DMS 273 (cell line): ENCODE data around the gene PRDM8.

ENCODE experiments used
- DNase-seq: peaks from one replicate; lab custom pipeline; 2025; ENCODE audit not compliant: unreplicated experiment; lab: John Stamatoyannopoulos, UW

Gene PRDM8

DNA sequence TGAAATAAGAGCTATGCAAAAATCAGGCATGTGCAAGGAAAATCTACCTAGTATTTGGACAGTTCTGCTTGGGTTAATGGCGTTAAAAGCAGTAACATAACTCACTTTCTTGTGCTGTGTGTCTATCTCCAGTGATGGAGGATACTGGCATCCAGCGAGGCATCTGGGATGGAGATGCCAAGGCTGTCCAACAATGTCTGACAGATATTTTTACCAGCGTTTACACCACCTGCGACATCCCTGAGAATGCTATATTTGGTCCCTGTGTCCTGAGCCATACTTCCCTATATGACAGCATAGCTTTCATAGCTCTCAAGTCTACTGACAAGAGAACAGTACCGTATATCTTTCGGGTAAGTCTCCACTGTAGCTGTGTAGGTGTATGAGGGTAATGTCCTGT, 2.6 kb downstream of the PRDM8 start:
- DNase-seq, result no peak

DNA sequence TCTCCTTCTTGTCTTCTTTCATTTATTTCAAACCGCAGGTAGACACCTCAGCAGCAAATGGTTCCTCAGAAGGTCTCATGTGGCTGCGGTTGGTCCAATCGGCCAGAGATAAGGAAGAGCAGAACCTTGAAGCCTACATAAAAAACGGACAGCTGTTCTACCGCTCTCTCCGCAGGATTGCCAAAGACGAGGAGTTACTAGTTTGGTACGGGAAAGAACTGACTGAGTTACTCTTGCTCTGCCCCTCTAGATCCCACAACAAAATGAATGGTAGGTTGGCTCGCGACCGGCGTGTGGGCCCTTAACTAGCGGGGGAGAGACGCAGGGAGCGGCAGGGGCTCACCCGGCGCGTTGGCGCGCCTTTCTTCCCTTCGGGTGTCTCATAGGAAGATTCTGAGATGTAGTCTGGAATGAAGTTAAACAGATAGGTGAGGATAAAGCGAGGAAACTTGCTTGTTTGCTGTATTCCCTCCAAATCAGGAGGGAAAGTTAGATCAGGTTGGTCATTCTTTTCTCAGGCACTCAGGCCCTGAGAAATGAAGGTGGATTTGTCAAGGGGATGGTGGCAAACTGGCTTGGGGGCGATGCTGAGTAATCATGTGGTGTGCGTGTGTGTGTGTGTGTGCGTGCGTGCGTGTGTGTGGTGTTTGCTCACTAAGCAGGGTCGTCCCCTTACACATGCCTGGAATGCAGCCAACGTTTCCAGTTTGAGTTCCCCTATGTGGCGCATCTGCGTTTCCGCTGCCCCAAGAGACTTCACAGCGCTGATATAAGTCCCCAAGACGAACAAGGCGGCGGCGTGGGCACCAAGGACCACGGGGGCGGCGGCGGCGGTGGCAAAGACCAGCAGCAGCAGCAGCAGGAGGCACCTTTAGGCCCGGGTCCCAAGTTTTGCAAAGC, 4.2 kb downstream of the PRDM8 start:
- peak; percentile 64 for DNase-seq

GRCh38 chr4:80202190-80202711, 4.9 kb downstream of the PRDM8 start:
- peak; percentile 77 for DNase-seq

- peak; percentile 60 for DNase-seq
Observed at GRCh38 chr4:80202741-80203553, 5.6 kb downstream of the PRDM8 start.

DNA sequence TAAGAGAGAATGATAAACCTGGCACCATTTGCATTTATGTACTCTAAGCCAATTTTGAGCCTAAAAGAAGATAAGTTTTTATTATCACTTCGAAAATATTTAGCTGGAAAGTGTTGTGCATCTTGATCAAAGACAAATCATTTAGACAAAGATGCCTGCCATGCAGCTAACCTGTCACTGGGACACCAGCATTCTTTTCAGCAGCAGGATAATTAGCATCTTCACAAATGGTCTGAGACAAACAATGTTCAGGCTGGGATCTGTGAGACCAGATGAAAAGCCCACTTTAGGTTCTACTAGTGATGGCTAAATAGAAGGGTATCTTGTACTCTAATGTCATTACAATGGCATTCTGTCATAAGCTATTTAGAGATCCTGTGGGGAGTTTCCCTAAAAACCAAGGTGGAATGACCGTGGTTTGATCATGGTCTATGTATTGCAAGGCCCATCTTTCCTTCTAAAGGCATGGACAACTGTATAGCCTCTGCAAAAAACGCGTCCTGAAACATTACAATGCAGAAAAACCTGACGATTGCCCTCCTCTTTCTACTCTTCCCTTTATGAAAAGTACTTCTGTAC, 7.2 kb downstream of the PRDM8 start:
- DNase-seq, result no peak

DNA sequence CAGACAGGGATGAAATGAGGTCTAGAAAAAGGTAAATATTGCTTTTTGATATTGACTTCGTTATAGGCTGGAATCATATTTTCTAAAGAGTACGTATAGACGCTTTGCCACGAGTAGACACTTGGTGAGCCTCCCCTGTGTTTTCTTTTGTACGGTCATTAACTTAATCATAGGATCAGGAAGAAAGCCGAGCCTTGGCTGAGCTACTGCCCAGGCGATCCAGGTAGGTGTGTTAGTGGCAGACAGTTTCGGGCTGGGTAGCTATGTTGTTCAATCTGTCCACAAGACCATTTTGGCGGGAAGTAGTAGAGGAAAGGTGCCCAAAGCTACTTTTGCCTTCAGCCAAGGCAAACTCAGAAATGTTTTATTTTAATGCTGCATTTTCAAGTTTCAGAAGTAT, 8.8 kb downstream of the PRDM8 start:
- DNase-seq, result no peak

DNA sequence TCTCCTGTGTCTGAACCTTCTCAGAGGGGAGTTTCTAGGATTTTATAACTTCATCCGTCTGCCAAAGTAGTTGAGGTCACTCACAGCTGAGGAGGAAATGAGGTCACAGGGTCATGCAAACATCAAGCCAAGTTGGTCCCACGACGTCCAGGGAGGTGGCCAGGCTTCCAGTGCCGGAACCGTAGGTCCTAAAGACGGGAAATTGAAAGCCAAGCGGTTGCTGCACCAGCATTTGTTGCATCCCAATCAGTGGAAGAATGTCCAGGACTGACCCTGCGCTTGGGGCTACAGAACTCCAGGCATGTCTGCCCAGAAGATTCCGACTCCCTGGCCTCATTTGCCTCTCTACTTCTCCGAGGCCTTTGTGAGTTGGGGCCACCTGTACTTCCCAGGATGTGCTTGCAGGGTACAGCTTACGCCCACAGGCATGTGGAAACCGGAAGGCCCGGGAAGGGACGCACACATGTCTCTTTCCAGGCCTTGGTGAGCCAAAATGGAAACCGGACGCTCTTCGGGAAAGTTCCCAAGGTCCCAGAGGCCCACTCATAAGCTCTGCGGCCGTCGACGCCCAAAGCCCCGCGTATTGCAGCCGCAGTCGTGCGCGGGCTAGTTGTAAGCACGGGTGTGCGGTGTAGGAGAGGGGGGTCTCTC, 9.3 kb downstream of the PRDM8 start:
- DNase-seq, result no peak

- DNase-seq, result no peak
Observed at GRCh38 chr4:80207172-80207583, 9.9 kb downstream of the PRDM8 start.

- DNase-seq, result no peak
Observed at GRCh38 chr4:80207664-80208063, 10.4 kb downstream of the PRDM8 start.

GRCh38 chr4:80208610-80209339, 11.5 kb downstream of the PRDM8 start:
- peak; percentile 51 for DNase-seq

GRCh38 chr4:80209340-80209701, 12.0 kb downstream of the PRDM8 start:
- no peak for DNase-seq

DNA sequence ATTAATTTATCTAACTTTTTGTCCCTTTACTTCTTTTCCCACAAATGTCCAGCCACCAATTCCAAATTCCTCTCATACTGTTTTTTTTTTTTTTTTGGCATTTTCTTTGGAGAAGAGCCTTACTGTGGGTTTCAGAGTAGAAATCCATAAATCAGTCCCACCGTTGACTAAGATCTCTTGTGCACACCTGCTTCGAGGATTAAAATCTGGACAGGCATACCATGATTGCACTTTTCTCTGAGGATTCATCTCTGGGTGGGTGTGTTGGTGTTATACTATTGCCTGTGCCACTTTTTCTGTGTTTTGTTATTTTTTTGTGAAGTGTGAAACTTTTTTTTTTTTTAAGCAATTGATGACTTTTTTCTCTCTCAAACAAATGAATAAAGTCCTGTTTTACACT, 13.2 kb downstream of the PRDM8 start:
- no peak for DNase-seq

DNA sequence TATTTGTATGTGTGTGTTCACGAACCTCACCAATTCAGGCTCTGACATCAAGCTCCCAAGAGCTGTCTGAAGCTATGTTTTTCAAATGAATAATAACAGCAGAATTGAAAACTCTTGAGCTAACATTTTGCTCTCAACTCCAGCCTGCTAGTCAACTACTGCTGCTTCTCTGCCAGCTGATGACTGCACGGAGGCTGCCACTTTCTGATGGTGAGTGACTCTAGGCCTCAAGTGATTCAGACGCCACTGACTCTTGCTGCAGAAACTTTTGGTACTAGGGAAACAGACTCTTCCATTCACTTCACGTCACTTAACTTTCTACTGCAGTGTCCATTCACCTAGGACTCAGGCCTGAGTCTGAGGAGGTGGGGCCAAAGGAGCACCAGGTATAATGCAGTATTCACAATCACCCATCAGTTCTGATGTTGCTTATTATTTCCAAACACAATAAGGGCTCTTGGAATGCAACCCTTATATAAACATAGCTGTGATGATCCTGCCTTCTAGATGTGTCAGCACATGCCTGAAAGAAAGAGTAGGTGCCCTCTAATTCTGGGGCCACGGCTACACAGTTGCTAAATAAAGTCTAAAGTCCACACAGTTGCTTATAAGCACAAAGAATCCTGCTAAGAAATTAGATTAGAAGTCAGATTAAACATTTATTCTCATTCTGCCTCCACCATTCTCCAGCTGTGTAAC, 16.0 kb downstream of the PRDM8 start:
- no peak for DNase-seq

DNA sequence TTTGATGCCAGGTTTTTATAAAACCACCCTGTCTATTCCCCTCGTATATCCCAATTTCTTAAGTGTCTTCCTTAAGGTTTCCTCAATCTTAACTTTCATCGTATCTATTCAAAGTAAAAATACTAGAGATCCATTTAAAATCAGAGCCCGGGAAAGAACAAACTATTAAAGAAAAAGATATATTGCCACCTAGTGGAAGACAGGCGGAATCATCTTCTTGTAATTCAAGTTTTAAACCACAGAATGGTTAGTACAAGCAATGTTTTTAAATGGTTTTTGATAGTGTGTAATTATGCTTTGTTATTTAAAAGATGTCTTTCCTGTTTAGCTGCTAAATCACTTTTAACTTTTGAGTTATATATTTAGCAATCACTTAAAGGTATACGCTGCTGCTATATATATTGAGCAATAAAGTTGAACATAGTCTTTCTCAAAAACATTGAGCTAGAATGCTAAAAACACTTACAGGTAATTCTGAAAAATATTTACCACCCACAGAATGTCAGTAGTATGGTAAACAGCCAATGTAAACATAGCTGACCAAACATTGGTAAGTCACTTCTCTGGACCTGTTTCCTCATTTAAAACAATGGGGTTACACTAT, 18.2 kb downstream of the PRDM8 start:
- peak; percentile 54 for DNase-seq

DNA sequence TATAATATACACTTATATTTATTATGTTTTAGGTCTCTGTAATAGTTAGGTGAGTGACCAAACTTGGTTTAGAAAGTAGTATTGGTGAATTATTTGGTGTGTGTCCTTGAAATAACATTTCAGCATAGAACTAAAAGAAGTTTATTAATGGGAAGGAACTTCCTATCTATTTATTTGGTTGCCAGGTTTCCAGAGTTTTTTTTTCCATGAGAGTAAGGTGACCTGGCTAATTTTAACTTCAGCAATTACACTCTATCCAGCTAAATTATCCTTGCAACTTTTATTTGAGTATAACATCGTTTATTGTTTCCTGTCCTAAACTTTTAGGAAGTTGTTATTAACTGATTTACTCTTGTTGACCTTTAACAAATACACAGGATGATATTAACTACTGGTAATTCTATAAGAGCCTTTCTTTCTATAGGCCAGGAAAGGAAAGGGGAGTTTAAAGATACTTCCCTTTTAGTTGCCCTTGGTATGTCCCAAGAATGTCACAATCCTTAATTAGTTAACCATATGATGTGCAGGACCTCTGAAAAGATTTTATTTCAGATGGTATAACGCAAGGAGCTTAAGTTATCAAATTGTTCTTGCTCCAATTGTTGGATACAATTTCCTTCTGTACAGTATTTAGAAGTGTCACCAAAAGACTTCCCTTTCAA, 18.9 kb downstream of the PRDM8 start:
- no peak for DNase-seq

DNA sequence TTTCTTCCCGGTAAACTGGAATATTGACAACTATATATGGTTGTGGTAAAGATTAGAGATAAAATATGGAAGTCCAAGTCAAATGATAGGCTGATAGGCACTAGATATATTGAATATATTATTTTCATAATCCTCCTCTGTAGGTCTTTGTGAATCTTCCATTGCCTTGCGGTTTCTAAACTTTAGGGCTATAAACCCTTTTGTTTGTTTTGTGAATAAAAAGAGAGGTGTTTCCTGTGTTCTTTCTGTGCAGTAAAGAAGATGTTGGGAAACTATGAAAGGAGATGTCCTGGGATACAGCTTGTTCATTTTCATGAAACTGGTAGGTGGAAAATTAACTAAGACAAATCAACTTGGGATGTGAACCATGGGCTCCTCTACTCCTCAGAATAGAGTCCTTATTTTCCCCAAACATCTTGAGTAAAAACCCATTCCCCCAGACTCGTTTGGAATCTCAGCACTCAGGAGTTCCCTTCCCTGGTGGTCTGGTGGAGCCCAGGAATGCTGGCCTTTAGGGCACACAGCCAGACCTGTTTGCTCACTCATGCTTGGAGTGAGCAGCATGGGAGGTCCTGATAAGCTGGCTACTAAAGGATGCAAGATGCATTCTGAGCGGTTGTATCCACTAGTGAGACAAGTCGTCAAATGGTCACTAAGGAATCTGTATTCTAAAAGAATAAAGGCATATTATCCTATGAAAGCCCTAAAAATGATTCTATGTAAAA, 22.2 kb downstream of the PRDM8 start:
- no peak for DNase-seq

DNA sequence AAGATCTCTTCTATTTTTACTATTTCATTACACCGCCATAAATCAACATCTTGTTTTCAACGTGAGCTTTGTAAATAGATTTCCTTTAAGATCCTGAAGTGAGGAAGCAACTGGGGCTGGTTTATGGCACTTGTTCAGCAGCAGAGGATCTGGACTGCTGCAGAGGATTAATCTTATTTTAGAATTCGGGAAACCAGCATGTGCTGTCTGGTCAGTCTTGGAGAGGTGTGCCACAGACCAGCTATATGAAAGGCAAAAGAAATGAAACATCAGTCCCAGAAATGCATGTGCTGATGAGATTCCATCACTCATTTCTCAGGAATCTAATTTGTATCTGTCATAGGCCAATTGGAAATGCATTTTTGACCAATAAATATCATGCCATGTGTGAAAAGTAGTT, 23.4 kb downstream of the PRDM8 start:
- no peak for DNase-seq

DNA sequence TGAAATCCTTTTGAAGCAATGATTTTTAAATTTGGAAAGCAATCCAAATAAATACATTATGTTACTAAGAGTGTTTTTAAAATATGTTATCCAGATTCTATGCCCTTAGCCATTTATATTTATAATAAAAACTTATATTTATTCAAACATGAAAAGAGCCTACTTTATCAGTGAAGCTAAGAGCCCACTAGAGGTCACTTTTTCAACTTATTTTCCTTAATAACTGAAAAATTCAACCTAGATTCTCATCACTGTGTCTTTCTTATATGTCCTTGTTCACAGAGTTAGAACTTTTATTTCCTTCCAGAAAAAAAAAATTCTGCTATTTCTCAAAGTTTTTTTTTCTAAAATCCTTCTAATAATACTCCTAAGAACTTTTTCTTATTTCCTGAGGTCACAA, 23.9 kb downstream of the PRDM8 start:
- DNase-seq, result peak; percentile 31
